GDM1 (cell line): ENCODE measurements around the gene CLIP4.
A peak's percentile ranks its signal among the peaks of the same experiment; 100 is the strongest.

Experiments used
- DNase-seq: peaks from one replicate; lab custom pipeline; 2025; lab: John Stamatoyannopoulos, UW

Gene CLIP4

GRCh38 chr2:29220506-29221270, 105.5 kb downstream of the CLIP4 start:
- no peak for DNase-seq

DNA sequence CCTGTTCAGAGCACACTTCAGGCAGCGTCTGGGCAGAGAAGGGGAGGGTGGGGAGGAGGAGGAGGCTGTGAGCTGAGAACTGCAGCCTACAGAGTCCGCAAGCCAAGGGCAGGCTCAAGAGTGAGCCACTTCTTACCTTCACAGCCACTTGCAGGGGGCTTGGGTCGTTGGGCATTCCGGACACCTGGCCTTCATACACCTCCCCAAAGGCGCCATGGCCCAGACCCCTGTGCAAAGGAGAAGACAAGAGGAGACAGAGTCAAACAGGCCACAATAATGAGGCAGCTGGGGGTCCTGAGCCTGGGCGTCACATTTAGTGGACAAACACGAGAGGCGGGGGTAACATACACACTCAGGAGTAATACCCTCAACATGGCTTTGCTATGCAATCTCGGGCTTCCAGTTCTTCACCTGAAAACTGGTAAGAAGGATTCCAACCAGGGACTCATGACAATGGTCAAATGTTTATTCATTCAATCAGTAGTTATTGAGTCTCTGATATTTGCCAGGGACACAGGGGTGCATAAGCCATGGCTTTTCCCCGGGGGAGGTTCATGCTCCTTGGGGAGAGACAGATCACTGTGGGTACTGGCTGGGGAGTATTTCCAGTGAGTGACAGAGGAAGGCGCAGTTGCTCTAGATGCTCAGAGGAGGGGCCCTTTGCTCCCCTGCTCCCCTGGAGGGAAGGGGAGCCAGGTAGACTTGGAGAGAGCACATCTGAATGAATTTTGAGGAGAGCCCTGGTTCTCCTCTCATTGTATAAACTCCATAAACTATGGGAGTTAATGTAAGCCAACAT, 107.4 kb downstream of the CLIP4 start:
- no peak for DNase-seq

- no peak for DNase-seq
Observed at GRCh38 chr2:29223257-29223656, 108.0 kb downstream of the CLIP4 start.

- no peak for DNase-seq
Observed at GRCh38 chr2:29223851-29224692, 108.9 kb downstream of the CLIP4 start.

DNA sequence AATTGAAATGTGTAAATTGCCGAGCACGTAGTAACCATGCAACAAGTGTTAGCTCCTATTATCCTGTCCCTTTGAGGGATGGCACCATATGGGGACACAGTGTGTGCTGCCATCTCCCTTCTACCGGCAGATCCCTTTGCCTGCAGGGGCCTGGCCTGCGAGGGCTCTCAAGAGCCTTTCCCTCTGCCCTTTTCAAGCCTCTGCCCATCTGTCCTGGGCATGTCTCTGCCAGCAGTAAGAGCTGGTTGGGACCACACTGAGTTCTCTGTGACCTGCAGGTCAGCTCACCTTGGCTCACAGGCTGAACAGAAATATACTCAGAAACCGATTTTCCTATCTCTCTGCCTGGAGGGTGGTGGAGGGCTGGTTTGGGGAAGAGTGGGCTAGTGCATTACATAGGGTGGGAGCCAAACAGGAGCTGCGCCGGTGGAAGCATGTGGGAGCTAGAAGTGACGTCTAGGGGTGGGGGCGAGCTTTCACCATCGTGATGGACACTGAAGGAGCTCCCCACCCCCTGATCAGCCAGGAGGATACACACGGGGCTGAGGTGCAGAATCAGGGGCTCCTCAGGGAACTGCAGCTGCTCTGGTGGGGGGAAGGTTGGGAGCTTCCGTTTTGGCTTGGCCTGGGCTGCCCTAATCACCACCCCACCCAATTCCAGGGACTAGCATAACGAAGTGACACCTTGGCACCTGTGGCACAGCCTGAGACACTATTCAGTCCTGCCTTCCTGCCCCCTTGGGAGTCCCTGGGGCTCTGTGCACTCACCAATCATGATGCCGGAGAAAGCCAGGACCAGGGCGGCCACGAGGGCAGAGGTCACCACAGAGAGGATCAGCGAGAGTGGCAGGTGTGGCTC, 109.7 kb downstream of the CLIP4 start:
- DNase-seq, result no peak

- DNase-seq, result no peak
Observed at GRCh38 chr2:29225814-29226213, 110.6 kb downstream of the CLIP4 start.

DNA sequence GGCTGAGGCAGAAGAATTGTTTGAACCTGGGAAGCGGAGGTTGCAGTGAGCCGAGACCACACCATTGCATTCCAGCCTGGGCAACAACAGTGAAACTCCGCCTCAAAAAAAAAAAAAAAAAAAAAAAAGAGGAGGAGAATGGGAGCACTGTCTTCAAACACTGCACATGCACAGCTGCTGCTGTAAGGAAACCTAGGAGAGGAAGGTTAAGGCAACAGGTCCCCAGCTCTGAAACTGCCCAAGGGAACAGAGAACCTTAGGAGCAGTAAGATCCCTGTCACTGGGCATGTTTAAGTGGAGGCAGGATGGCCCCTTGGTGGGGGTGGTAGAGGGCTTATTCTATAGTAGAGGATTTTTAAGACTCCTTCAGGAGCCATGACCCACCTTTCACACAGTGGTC, 111.2 kb downstream of the CLIP4 start:
- no peak for DNase-seq

DNA sequence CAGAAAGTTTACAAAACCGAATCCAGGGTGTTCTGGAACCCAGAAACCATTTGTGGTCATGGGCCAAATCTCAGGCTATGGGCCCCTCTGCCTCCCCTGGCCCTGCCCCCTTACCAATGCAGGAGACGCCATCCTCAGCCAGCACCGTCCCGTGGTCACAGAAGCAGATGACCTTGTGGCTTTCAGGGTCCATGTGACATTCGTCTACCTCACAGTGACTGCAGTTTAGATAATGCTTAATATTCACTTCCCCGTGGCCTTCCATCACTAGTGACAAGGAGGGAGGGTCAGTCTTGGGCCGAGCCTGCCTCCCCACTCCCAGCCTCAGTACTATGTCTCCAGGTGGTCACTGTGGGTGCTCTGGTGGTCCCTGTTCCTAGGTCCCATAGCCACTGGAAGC, 111.6 kb downstream of the CLIP4 start:
- DNase-seq, result no peak

DNA sequence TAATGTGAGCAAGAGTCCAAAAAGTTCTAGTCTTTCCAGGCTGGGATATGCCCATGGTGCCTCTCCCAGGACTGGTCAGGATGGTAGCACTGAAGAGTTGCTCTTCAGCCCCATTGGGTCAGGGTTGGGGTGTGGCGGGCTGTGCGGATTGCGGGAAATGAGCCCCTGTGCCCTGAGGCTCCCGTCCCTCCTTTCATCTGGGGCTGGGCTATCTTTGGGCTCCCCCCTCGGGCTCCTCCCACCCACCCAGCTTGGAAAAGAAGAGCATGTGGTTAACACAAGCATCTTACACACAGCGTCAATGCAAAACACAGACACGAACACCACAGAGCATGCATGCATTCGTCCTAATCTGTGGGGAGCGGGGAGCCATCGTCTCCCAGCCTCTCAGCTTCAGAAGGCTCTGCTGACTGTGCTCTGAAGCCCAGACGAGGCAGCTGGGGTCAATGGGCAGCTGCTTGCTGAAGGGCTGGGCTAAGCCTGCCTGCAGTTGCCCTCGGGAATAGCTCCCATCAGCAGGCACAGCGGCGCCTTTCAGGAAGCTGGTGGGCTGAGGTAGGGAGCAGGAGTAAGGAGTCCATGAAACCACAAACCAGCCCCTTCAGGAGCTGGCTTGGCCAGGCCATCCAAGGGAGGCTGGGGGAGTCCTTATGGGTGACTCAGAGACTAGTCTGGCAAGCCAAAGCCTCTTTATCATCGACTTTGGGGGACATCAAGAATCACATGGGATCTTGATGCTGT, 112.9 kb downstream of the CLIP4 start:
- DNase-seq, result no peak

GRCh38 chr2:29228947-29229346, 113.7 kb downstream of the CLIP4 start:
- DNase-seq, result no peak

- no peak for DNase-seq
Observed at GRCh38 chr2:29229640-29230039, 114.4 kb downstream of the CLIP4 start.

GRCh38 chr2:29232041-29232440, 116.8 kb downstream of the CLIP4 start:
- no peak for DNase-seq

GRCh38 chr2:29233428-29233827, 118.2 kb downstream of the CLIP4 start:
- no peak for DNase-seq

GRCh38 chr2:29235411-29235810, 120.2 kb downstream of the CLIP4 start:
- no peak for DNase-seq

DNA sequence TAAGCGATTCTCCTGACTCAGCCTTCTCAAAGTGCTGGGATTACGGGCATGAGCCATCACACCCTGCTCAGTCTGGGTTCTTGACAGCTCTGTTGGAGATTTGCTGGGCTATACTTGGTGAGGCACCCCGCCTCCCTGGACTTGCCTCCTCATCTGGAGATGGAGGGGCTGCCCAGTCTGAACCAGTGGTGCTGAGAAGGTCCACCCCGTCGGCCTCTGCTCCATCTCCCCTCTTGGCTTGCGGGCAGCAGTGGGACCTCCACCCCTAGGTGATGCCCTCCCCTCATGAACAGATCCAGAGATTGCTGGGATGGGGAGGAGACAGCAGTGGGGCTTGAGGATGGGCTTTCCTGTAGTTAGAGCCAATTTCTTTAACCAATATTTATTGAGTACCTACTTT, 120.9 kb downstream of the CLIP4 start:
- no peak for DNase-seq

DNA sequence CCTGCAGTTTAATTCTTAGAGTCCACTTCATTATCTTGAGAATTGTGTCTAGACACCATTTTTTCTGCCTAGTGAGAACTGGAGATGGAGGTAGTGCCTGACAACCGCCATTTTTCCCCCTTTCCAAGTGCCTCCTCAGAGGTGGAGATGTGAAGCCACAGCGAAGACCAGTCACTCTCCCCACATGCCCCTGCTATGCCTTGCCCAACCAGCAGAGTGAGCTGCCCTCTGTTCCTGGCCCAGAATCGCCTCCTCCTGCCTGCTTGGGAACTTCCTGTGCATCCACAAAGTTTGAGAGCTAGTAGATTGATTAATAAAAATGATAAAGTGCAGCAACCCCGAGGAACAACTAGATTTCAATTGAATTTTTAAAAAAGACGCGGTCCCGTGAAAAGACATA, 123.3 kb downstream of the CLIP4 start:
- DNase-seq, result peak; percentile 22
